GM19099 (cell line): ENCODE measurements around the gene EIF1AX.

Experiments used
- POLR2A ChIP-seq: IDR thresholded peaks from 3 replicates; pipeline ENCODE4 v1.6.1; 2011; ENCODE audit warnings: low read depth; ENCODE audit not compliant: insufficient read length; ENCODE audit errors: extremely low read depth

EIF1AX gene, protein sequence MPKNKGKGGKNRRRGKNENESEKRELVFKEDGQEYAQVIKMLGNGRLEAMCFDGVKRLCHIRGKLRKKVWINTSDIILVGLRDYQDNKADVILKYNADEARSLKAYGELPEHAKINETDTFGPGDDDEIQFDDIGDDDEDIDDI

GRCh38 chrX:20141281-20142220 lies at the start of gene EIF1AX:
EIF1AX (minus strand) TSS chrX:20141838; CDS start chrX:20141640, 198 bp downstream.
- peak; percentile 82 for TF ChIP-seq POLR2A

DNA sequence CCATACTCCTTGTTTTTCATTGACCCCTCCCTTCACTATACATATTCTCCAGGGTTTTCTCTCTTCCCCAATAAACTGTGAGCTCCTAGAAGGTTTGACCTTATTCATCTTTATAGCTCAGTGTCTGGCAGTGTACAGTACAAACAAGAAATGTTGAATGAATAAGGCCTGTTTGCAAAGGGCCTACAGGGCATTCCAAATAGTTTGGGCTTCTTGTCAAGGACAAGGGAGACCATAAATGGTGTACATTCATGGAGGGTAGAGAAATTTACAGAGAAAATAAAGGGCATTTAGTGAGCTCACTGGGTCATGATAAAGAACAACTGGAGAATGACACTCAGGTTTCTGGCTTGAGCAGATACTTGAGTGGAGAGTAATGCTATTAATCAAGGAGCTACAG lies 47.5 kb upstream of the EIF1AX start:
- no peak for TF ChIP-seq POLR2A

DNA sequence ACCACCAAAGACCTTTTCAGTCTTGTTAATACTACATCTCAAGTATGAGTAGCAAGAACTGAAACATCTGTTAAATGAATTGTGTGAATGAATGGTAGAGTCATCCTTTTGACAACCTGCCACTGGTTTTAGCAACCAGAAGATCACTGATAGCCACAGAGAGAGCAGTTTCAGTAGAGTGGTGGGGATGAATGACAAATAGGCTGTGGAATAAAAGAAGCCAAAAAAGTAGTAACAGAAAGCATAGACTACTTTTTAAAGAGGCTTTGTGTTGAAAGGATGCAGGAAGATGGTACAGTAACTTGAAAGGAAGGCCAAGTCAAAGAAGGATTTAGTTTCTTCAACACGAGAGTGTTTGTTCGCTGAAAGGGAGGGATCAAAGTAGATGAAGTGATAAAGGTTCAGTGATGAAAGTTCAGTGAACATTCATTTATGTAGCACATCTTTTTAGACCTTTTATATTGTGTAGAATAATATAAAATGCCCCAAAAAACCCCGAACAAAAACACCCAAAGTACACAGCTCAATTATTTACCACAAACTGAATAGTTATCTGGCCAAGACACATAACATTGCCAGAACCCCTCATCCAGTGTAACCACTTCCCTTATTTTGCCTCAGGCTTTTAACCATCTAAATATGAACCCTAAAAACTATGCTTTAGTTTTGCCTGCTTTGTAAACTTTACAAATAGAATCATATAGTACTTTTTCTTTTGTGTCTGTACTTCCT lies 40.1 kb upstream of the EIF1AX start:
- TF ChIP-seq POLR2A = no peak

DNA sequence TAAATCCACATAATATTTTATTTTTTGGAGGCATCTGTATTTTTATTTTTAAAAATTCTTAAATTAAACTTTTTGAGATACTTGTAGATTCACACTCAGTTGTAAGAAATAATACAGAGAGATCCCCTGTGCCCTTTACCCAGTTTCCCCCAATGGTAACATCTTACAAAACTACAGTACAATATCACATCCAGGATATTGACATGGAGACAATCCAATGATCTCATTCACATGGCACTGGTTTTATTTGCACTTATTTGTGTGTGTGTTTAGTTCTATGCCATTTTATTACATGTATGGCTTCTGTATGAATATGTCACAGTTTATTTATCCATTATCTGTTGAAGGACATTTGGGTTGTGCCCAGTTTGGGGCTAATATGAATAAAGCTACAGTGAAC lies 35.5 kb upstream of the EIF1AX start:
- TF ChIP-seq POLR2A = no peak

DNA sequence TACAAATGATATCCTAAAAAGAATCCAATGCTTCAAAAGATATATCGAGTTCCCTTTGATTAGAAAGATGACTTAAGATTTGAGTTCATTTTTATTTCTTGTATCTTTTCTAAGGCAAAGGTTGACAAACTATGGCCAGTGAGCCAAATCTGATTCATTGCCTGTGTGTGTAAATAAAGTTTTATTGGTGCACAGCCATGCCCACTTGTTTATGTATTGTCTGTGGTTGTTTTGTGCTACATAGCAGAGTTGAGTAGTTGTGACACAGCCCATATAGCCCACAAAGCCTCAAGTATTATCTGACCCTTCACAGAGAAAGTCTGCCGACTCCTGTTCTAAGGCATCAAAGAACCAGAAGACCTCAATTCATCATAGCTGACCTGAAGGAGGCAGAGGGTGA lies 32.2 kb upstream of the EIF1AX start:
- TF ChIP-seq POLR2A = no peak

DNA sequence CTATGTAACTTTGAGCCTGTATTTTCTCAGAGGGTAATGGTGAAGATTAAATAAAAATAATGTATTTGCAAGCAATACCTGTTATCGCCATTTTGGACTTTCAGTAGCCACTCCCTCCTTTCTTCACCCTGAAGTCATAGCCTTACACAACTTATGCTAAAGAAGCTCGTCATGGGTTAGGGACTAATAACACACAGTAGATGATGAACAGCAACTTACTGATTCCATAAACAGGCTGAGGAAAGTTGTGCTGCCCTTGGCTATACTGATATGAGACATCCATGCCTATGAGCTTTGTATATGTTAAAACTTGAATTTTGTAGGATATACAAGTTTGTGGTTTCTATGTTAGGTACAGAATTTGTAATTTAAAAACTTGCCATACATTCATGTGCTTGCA lies 31.7 kb upstream of the EIF1AX start:
- no peak for TF ChIP-seq POLR2A

GRCh38 chrX:20171887-20172286 lies 30.2 kb upstream of the EIF1AX start:
- TF ChIP-seq POLR2A = no peak

GRCh38 chrX:20159797-20160385 lies 18.3 kb upstream of the EIF1AX start:
- TF ChIP-seq POLR2A = no peak

GRCh38 chrX:20151689-20152088 lies 10.1 kb upstream of the EIF1AX start:
- no peak for TF ChIP-seq POLR2A

- TF ChIP-seq POLR2A = no peak
Measured at GRCh38 chrX:20149326-20149725, 7.7 kb upstream of the EIF1AX start.

DNA sequence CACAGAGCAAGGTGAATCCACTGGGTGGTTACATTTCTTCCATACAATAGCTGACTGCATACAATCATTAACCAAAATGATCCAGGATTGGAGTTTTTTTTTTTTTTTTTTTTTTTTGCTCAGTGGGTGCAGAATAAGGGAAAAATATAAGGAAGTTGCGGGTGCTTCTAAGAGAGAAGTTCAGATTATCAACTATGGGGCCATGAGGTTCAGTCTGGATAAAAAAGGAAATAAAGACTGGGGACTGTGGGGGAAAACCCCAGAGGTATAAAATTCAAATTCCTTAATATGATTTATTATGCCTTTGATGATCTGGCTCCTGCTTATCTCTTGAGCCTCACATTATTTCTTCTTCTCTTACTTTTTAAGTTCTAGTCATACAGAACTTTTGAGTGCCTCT lies 5.9 kb upstream of the EIF1AX start:
- TF ChIP-seq POLR2A = no peak

GRCh38 chrX:20144491-20144890 lies 2.9 kb upstream of the EIF1AX start:
- no peak for TF ChIP-seq POLR2A

GRCh38 chrX:20143561-20143960 lies 1.9 kb upstream of the EIF1AX start:
- no peak for TF ChIP-seq POLR2A

GRCh38 chrX:20143111-20143510 lies 1.5 kb upstream of the EIF1AX start:
- TF ChIP-seq POLR2A = no peak

- TF ChIP-seq POLR2A = no peak
Measured at GRCh38 chrX:20140420-20140819, 1.2 kb downstream of the EIF1AX start.
